SK-N-SH (cell line): ENCODE measurements around the gene RNU11. TPM values are rescaled to one million over a fixed set of nuclear protein-coding genes. Genes with fewer than 3 reads are reported as not detected.

ENCODE experiments used
- CTCF ChIA-PET: fragments of 300-600, 350-600 bp; formaldehyde crosslinking; extraction: SDS; loops from one replicate; lab custom pipeline; 2021; lab: Yijun Ruan, JAX
- POLR2A ChIA-PET: fragments of 350-600 bp; sonication (Branson Sonifier 250); formaldehyde crosslinking; extraction: SDS; loops from one replicate; lab custom pipeline; 2020; ENCODE audit warnings: antibody characterized with exemption, inconsistent platforms; lab: Yijun Ruan, JAX
- DNase-seq: peaks from one replicate; pipeline ENCODE4 v3.0.0; 2012
- H2AFZ ChIP-seq: fragments of 200-600 bp; sonication (generic); 2 replicates; pipeline ENCODE4 v1.8.1; 2016; ENCODE audit warnings: antibody characterized with exemption, mild to moderate bottlenecking, low read depth
- H3F3A ChIP-seq: fragments of 200-600 bp; sonication (generic); replicated peaks from 2 replicates; pipeline ENCODE3; 2016; ENCODE audit warnings: antibody characterized with exemption, mild to moderate bottlenecking; ENCODE audit not compliant: insufficient read depth
- H3K27ac ChIP-seq, 2 experiments: fragments of 200-500 bp in 1 of 2; fragments of 200-600 bp in 1 of 2; sonication (Bioruptor generic) in 1 of 2; sonication (generic), shearing (Covaris generic) in 1 of 2; 2 replicates each; pipeline versions ENCODE4 v1.5.1 to v1.6.1; 2014 to 2016; ENCODE audit warnings: low read depth in 2 of 2, inconsistent platforms in 1 of 2, low read length in 1 of 2, mild to moderate bottlenecking in 1 of 2, mixed read lengths in 1 of 2
- H3K27me3 ChIP-seq: fragments of 200-600 bp; sonication (generic), shearing (Covaris generic); 2 replicates; pipeline ENCODE4 v1.6.1; 2016; ENCODE audit warnings: mixed run types; ENCODE audit not compliant: insufficient read depth
- H3K36me3 ChIP-seq, 2 experiments: fragments of 200-500 bp in 1 of 2; fragments of 200-600 bp in 1 of 2; sonication (Bioruptor generic) in 1 of 2; sonication (generic) in 1 of 2; replicated peaks in 1 of 2; 2 replicates each; pipeline versions ENCODE3 to v1.5.1; 2014 to 2016; ENCODE audit warnings: low read length in 1 of 2, mild to moderate bottlenecking in 1 of 2; ENCODE audit not compliant: insufficient read depth in 2 of 2, control insufficient read depth in 1 of 2
- H3K4me1 ChIP-seq, 2 experiments: fragments of 200-500 bp in 1 of 2; fragments of 200-600 bp in 1 of 2; sonication (Bioruptor generic) in 1 of 2; sonication (generic), shearing (Covaris generic) in 1 of 2; 2 replicates each; pipeline versions ENCODE4 v1.5.1 to v1.6.1; 2014 to 2016; ENCODE audit warnings: low read depth in 1 of 2, low read length in 1 of 2, mixed run types in 1 of 2; ENCODE audit not compliant: insufficient read depth in 2 of 2, control insufficient read depth in 1 of 2
- H3K4me2 ChIP-seq: fragments of 200-600 bp; sonication (generic), shearing (Covaris generic); 2 replicates; pipeline ENCODE4 v1.6.1; 2017; ENCODE audit warnings: mixed run types
- H3K4me3 ChIP-seq, 2 experiments: fragments of 200-500 bp in 1 of 2; fragments of 200-600 bp in 1 of 2; sonication (Bioruptor generic) in 1 of 2; sonication (generic), shearing (Covaris generic) in 1 of 2; 2 replicates each; pipeline versions ENCODE4 v1.5.1 to v1.8.1; 2014 to 2016; ENCODE audit warnings: low read depth in 2 of 2, inconsistent platforms in 1 of 2, low read length in 1 of 2, mild to moderate bottlenecking in 1 of 2, mixed read lengths in 1 of 2, moderate library complexity in 1 of 2
- H3K79me2 ChIP-seq: fragments of 200-600 bp; sonication (generic); 2 replicates; pipeline ENCODE4 v1.8.1; 2017; ENCODE audit warnings: mild to moderate bottlenecking; ENCODE audit not compliant: insufficient read depth
- H3K9ac ChIP-seq: fragments of 200-600 bp; sonication (generic); 2 replicates; pipeline ENCODE4 v1.6.1; 2017; ENCODE audit warnings: mixed run types
- H3K9me2 ChIP-seq: fragments of 200-600 bp; sonication (generic); 2 replicates; pipeline ENCODE4 v1.6.1; 2017; ENCODE audit warnings: mixed run types
- H3K9me3 ChIP-seq: fragments of 200-600 bp; sonication (generic); 2 replicates; pipeline ENCODE4 v1.6.1; 2017; ENCODE audit warnings: mixed run types, mild to moderate bottlenecking, moderate library complexity
- H4K20me1 ChIP-seq: fragments of 200-600 bp; sonication (generic); 2 replicates; pipeline ENCODE4 v1.6.1; 2017; ENCODE audit warnings: mild to moderate bottlenecking, mixed run types; ENCODE audit not compliant: insufficient read depth
- CTCF ChIP-seq: fragments of 200-600 bp; sonication (generic); IDR thresholded peaks from 2 replicates; pipeline ENCODE4 v1.6.1; 2017; ENCODE audit warnings: antibody characterized with exemption, mild to moderate bottlenecking, moderate library complexity
- ELF1 ChIP-seq: IDR thresholded peaks from 2 replicates; pipeline ENCODE4 v1.4.0; 2012
- FOSL2 ChIP-seq: IDR thresholded peaks from 2 replicates; pipeline ENCODE4 v1.4.0; 2012; ENCODE audit warnings: low read depth, mild to moderate bottlenecking, moderate library complexity, borderline replicate concordance
- MAX ChIP-seq: IDR thresholded peaks from 2 replicates; pipeline ENCODE4 v1.4.0; 2012; ENCODE audit warnings: low read depth
- NFIC ChIP-seq: IDR thresholded peaks from 2 replicates; pipeline ENCODE4 v1.4.0; 2012; ENCODE audit warnings: borderline replicate concordance
- PBX3 ChIP-seq: IDR thresholded peaks from 2 replicates; pipeline ENCODE4; 2012
- RAD21 ChIP-seq: IDR thresholded peaks from 2 replicates; pipeline ENCODE4 v1.6.1; 2012; ENCODE audit warnings: mild to moderate bottlenecking, low read length
- SMC3 ChIP-seq: IDR thresholded peaks from 2 replicates; pipeline ENCODE4 v1.6.1; 2012; ENCODE audit warnings: low read depth, low read length, improper control_type of control experiment
- USF2 ChIP-seq: fragments of 150-350 bp; IDR thresholded peaks from 2 replicates; pipeline ENCODE4 v1.6.1; 2017; ENCODE audit warnings: antibody characterized with exemption, low read length, low read depth, borderline replicate concordance
- ZBTB33 ChIP-seq: IDR thresholded peaks from 2 replicates; pipeline ENCODE4 v1.4.0; 2012; ENCODE audit warnings: low read depth, borderline replicate concordance
- WGBS: methylation state at CpG from one replicate; pipeline ENCODE4 v1.1.6; 2017; ENCODE audit warnings: low lambda C conversion rate; 5-methylcytosine and 5-hydroxymethylcytosine counted together
- polyA plus RNA-seq, 3 experiments: library from polyadenylated mRNA; depleted of rRNA; stranded (reverse); fragments of >200 nt; gene quantifications; 2 replicates each; pipeline ENCODE4 v1.2.3, GENCODE V29; 2012

The RNU11 gene
- polyA plus RNA-seq, 1 of the 3 experiments (the other 2 are of a cell fraction): not detected

GRCh38 chr1:28602536-28603439 lies 45.6 kb upstream of the RNU11 start:
- Histone ChIP-seq H2AFZ (no peak overlapping the region), H3K4me2 (peak overlapping the region; percentile 71), H3K4me1 (peaks cover 0 to 13% of the 10 kb centered on the region in 2 experiments; a peak in 3 of 4 replicates), H3K9me2 (no peaks in the 10 kb centered on the region), H3K27me3 (no peaks in the 10 kb centered on the region), H3K9ac (no peak overlapping the region), H3K27ac (peak overlapping the region in 1 of 2 experiments; percentile 69; a peak in 2 of 4 replicates), H3K9me3 (no peaks in the 10 kb centered on the region), H3K36me3 (peaks cover 8 to 20% of the 10 kb centered on the region in 2 experiments), H3K79me2 (no peaks in the 10 kb centered on the region), H4K20me1 (peaks cover 4% of the 10 kb centered on the region; the same call in 1 of the 2 replicates), H3F3A (peaks cover 32% of the 10 kb centered on the region), H3K4me3 (no peak overlapping the region; a peak in 1 of 4 replicates)
- WGBS: 61% methylated on average over 15 of the region's 15 CpGs
- peak; percentile 80 for DNase-seq
- CTCF ChIA-PET: interaction anchor here (0.6 to 6.4 kb wide), 34 partner anchors 9 to 354 kb away, joined by 3 to 48 read pairs (median 4); partner anchors contain the start of gene RCC1
- POLR2A ChIA-PET: interaction anchor here (1.1 to 1.8 kb wide), 2 partner anchors 21 to 84 kb away, joined by 3 to 14 read pairs; no protein-coding TSS in a partner anchor
- no peak for TF ChIP-seq MAX
- peak; percentile 92 for TF ChIP-seq RAD21
- peak; percentile 86 for TF ChIP-seq CTCF
- no peak for TF ChIP-seq FOSL2
- TF ChIP-seq ZBTB33: no peak
- no peak for TF ChIP-seq NFIC
- peak; percentile 84 for TF ChIP-seq SMC3
- no peak for TF ChIP-seq USF2
- TF ChIP-seq PBX3: no peak
- no peak for TF ChIP-seq ELF1
